Neural progenitor cell (in vitro differentiated cells): ENCODE results near the gene STMN3. TPM values are rescaled to one million over a fixed set of nuclear protein-coding genes. Genes with fewer than 3 reads are reported as not detected.
"Not testable (repeated sequence)": the region's sequence is repeated elsewhere in the genome, so short reads cannot be mapped to it uniquely, and the experiment has no call there.

ENCODE experiments used
- DNase-seq: peaks from one replicate; pipeline ENCODE4 v3.0.0-alpha.2; 2016; ENCODE audit warnings: low spot score
- H2AFZ ChIP-seq: fragments of 200-600 bp; sonication (generic); replicated peaks from 2 replicates; pipeline ENCODE4 v1.6.1; 2016; ENCODE audit warnings: antibody characterized with exemption
- H3F3A ChIP-seq: fragments of 200-600 bp; sonication (generic); 2 replicates; pipeline ENCODE4 v1.6.1; 2016; ENCODE audit warnings: antibody characterized with exemption, low read depth
- H3K27ac ChIP-seq: fragments of 200-600 bp; sonication (generic); 2 replicates; pipeline ENCODE4 v1.5.1; 2016; ENCODE audit warnings: mild to moderate bottlenecking
- H3K27me3 ChIP-seq: fragments of 200-600 bp; sonication (generic); 2 replicates; pipeline ENCODE4 v1.6.1; 2016; ENCODE audit warnings: mild to moderate bottlenecking, moderate library complexity
- H3K36me3 ChIP-seq: fragments of 200-600 bp; sonication (generic); 2 replicates; pipeline ENCODE4 v1.5.1; 2016
- H3K4me1 ChIP-seq: fragments of 200-600 bp; sonication (generic); 2 replicates; pipeline ENCODE4 v1.6.1; 2016; ENCODE audit warnings: mixed run types
- H3K4me2 ChIP-seq: fragments of 200-600 bp; sonication (generic); 2 replicates; pipeline ENCODE4 v1.6.1; 2016
- H3K4me3 ChIP-seq: fragments of 200-600 bp; sonication (generic); 2 replicates; pipeline ENCODE4 v1.5.1; 2016
- H3K79me2 ChIP-seq: fragments of 200-600 bp; sonication (generic); 2 replicates; pipeline ENCODE4 v1.6.1; 2016; ENCODE audit warnings: low read depth
- H3K9ac ChIP-seq: fragments of 200-600 bp; sonication (generic); 2 replicates; pipeline ENCODE4 v1.6.1; 2016
- H3K9me3 ChIP-seq: fragments of 200-600 bp; sonication (generic); 2 replicates; pipeline ENCODE4 v1.5.1; 2016; ENCODE audit warnings: low read depth
- H4K20me1 ChIP-seq: fragments of 200-600 bp; sonication (generic); 2 replicates; pipeline ENCODE4 v1.6.1; 2016; ENCODE audit warnings: low read depth
- H3K27ac Mint-ChIP-seq: 3 replicates; pipeline ENCODE4 v1.8.0; 2021; ENCODE audit warnings: mixed read lengths
- H3K27me3 Mint-ChIP-seq: 2 replicates; pipeline ENCODE4 v1.8.0; 2022; ENCODE audit warnings: low read depth, mild to moderate bottlenecking, inconsistent platforms, moderate library complexity, mixed read lengths; ENCODE audit not compliant: insufficient read depth
- H3K36me3 Mint-ChIP-seq: 3 replicates; pipeline ENCODE4 v1.8.0; 2021; ENCODE audit warnings: mixed read lengths
- H3K4me1 Mint-ChIP-seq: 3 replicates; pipeline ENCODE4 v1.8.0; 2021; ENCODE audit warnings: mixed read lengths
- H3K4me3 Mint-ChIP-seq: 3 replicates; pipeline ENCODE4 v1.8.0; 2021; ENCODE audit warnings: mild to moderate bottlenecking, moderate library complexity, mixed read lengths
- H3K9me3 Mint-ChIP-seq: 3 replicates; pipeline ENCODE4 v1.8.0; 2020; ENCODE audit warnings: mixed read lengths
- EZH2 ChIP-seq: fragments of 200-600 bp; sonication (generic); IDR thresholded peaks from 2 replicates; pipeline ENCODE4 v1.6.1; 2017; ENCODE audit warnings: antibody characterized with exemption, mild to moderate bottlenecking, moderate library complexity
- EZH2phosphoT487 ChIP-seq: fragments of 200-600 bp; sonication (generic); IDR thresholded peaks from 2 replicates; pipeline ENCODE4 v1.6.1; 2017; ENCODE audit warnings: antibody characterized with exemption
- total RNA-seq: library from RNA; depleted of rRNA; stranded (reverse); fragments of >200 nt; gene quantifications from 2 replicates; pipeline ENCODE4 v1.2.3, GENCODE V29; 2015; ENCODE audit warnings: low replicate concordance
- TF ChIP-seq, protein P1 (sequence below): fragments of 200-600 bp; sonication (generic); IDR thresholded peaks from 2 replicates; pipeline ENCODE4 v1.5.1; 2017; ENCODE audit warnings: antibody characterized with exemption, mild to moderate bottlenecking

The STMN3 gene
- total RNA-seq, 1 donor from 2014 or later = 3.3 TPM

DNA sequence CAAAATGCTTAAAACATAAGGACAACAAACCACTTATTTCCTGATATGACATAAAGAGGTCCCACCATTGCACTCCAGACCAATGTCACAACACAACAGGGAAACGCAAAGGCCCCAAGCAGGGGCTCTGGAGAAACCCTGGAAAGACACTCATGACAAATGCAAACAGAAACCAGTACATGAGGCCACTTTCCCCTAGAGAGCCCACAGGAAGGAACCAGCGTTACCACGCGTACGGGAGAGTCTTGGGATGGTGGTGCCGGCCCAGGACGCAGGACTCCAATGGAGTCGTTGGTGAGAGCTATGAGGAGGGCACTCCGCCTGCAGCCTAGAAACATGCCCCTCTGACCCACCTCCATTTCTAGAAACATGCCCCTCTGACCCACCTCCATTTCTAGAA lies 46.5 kb downstream of the STMN3 start:
- no peak for TF ChIP-seq EZH2
- TF ChIP-seq, protein P1, sequence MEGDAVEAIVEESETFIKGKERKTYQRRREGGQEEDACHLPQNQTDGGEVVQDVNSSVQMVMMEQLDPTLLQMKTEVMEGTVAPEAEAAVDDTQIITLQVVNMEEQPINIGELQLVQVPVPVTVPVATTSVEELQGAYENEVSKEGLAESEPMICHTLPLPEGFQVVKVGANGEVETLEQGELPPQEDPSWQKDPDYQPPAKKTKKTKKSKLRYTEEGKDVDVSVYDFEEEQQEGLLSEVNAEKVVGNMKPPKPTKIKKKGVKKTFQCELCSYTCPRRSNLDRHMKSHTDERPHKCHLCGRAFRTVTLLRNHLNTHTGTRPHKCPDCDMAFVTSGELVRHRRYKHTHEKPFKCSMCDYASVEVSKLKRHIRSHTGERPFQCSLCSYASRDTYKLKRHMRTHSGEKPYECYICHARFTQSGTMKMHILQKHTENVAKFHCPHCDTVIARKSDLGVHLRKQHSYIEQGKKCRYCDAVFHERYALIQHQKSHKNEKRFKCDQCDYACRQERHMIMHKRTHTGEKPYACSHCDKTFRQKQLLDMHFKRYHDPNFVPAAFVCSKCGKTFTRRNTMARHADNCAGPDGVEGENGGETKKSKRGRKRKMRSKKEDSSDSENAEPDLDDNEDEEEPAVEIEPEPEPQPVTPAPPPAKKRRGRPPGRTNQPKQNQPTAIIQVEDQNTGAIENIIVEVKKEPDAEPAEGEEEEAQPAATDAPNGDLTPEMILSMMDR = no peak
- no peak for TF ChIP-seq EZH2phosphoT487
- no peak overlapping the region for H3K27ac ChIP-seq
- Mint-ChIP-seq H3K27ac (no peak overlapping the region), H3K27me3 (peaks cover 2% of the 10 kb centered on the region), H3K36me3 (peaks cover 16% of the 10 kb centered on the region), H3K4me1 (no peaks in the 10 kb centered on the region), H3K4me3 (no peak overlapping the region), H3K9me3 (no peaks in the 10 kb centered on the region)
- H3K27me3 ChIP-seq = no peaks in the 10 kb centered on the region
- no peak overlapping the region for H3K9ac ChIP-seq
- H2AFZ ChIP-seq = no peak overlapping the region
- H3F3A ChIP-seq = no peaks in the 10 kb centered on the region
- H3K4me1 ChIP-seq = no peaks in the 10 kb centered on the region
- H3K9me3 ChIP-seq = no peaks in the 10 kb centered on the region
- no peaks in the 10 kb centered on the region for H4K20me1 ChIP-seq
- no peak for DNase-seq
- no peak overlapping the region for H3K4me2 ChIP-seq
- no peaks in the 10 kb centered on the region for H3K36me3 ChIP-seq
- H3K79me2 ChIP-seq = no peaks in the 10 kb centered on the region
- H3K4me3 ChIP-seq = no peak overlapping the region

DNA sequence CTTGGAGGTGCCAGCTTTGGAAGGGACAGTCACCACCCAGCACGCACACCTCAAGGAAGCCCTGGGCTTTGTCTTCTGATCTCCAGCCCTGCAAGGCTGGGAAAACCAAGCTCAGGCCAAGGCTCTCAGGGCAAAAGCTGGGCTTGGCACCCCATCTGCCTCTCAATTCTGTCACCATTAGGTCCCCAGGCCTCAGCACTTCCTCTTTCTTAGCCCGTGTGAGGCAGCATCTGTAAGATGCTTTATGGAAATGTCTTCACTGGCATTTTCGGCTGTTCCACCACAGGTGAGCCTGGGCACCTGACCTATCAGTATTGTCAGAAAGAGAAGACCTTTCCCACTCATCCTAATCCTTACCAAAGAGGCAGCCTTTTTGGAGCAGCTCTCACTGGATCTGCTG lies 50.9 kb downstream of the STMN3 start:
- H3K9me3 ChIP-seq = no peaks in the 10 kb centered on the region
- no peaks in the 10 kb centered on the region for H3K27me3 ChIP-seq
- H3K4me3 Mint-ChIP-seq = no peak overlapping the region
- no peaks in the 10 kb centered on the region for H3K4me1 ChIP-seq
- no peak overlapping the region for H3K27ac ChIP-seq
- no peaks in the 10 kb centered on the region for H3K36me3 ChIP-seq
- TF ChIP-seq, protein P1 = no peak
- no peak for TF ChIP-seq EZH2phosphoT487
- TF ChIP-seq EZH2 = no peak
- H3K27me3 Mint-ChIP-seq = peaks cover 5% of the 10 kb centered on the region
- no peak for DNase-seq
- no peaks in the 10 kb centered on the region for H3K9me3 Mint-ChIP-seq
- no peak overlapping the region for H3K4me2 ChIP-seq
- no peak overlapping the region for H3K9ac ChIP-seq
- H4K20me1 ChIP-seq = no peaks in the 10 kb centered on the region
- no peak overlapping the region for H3K4me3 ChIP-seq
- H3K27ac Mint-ChIP-seq = no peak overlapping the region
- H3K36me3 Mint-ChIP-seq = peaks cover 25% of the 10 kb centered on the region
- H3K79me2 ChIP-seq = no peaks in the 10 kb centered on the region
- no peaks in the 10 kb centered on the region for H3K4me1 Mint-ChIP-seq
- no peak overlapping the region for H2AFZ ChIP-seq
- H3F3A ChIP-seq = no peaks in the 10 kb centered on the region

DNA sequence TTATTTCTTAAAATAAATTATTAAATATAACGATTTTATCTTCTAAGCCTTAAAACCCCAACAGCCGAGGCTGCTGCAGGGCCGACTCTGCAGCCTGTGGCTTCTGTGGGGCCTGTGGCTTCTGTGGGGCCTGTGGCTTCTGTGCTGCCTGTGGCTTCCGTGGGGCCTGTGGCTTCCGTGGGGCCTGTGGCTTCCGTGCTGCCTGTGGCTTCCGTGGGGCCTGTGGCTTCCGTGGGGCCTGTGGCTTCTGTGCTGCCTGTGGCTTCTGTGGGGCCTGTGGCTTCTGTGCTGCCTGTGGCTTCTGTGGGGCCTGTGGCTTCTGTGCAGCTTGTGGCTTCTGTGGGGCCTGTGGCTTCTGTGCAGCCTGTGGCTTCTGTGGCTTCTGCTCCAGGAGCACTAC lies 51.5 kb downstream of the STMN3 start:
- H3K36me3 ChIP-seq, H3K9me3 ChIP-seq, H3K79me2 ChIP-seq, H3K4me1 Mint-ChIP-seq, H3K27ac ChIP-seq, H3K4me3 Mint-ChIP-seq, H3K4me1 ChIP-seq, H3K9me3 Mint-ChIP-seq, H3F3A ChIP-seq, H3K27me3 Mint-ChIP-seq, H3K4me2 ChIP-seq, H3K9ac ChIP-seq, H3K4me3 ChIP-seq, H2AFZ ChIP-seq, DNase-seq, H3K27ac Mint-ChIP-seq, H3K27me3 ChIP-seq, H4K20me1 ChIP-seq: not testable (repeated sequence)
- H3K36me3 Mint-ChIP-seq = peaks cover 25% of the 10 kb centered on the region

DNA sequence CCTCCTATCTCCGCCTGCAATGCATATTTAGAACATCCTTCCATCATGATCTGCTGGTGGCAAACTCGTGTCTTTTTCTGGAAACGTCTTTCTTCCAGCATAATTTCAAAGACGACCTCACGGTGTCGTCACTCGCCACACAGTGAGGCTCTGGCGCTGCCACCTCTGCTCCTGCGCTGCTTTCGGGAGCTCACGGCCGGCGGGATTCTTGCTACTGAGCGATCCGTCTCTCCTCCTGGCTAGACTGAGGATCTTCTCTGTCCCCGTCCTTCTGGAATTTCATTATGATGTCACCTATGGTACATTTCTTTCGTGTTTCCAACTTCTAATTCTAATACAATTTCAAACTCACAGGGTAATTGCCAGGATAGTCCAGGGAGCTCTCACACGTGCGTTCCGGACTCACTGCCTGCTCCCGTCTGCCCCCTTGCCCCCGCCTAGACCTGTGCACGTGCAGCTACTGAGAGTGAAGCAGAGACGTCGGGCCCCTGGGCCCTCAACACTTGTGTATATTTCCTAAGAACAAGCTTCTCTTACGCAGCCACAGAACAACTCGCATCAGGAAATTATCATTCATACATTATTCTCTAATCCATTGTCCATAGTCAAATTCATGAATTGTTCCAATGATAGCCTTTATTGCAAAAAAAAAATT lies 53.7 kb downstream of the STMN3 start:
- no peaks in the 10 kb centered on the region for H3K9me3 Mint-ChIP-seq
- H2AFZ ChIP-seq = no peak overlapping the region

More for the DNA sequence above, 53.7 kb downstream of the STMN3 start:
- no peak overlapping the region for H3K9ac ChIP-seq
- H3K9me3 ChIP-seq = no peaks in the 10 kb centered on the region
- H3K27ac Mint-ChIP-seq = no peak overlapping the region
- H3K27me3 ChIP-seq = no peaks in the 10 kb centered on the region
- no peaks in the 10 kb centered on the region for H3K4me1 Mint-ChIP-seq
- H3K27ac ChIP-seq = no peak overlapping the region
- no peak for DNase-seq
- H3K4me1 ChIP-seq = no peaks in the 10 kb centered on the region
- no peaks in the 10 kb centered on the region for H3K36me3 ChIP-seq
- no peaks in the 10 kb centered on the region for H4K20me1 ChIP-seq
- H3K79me2 ChIP-seq = no peaks in the 10 kb centered on the region
- peaks cover 3% of the 10 kb centered on the region for H3K27me3 Mint-ChIP-seq
- H3K4me3 ChIP-seq = no peak overlapping the region
- no peak overlapping the region for H3K4me2 ChIP-seq
- TF ChIP-seq EZH2phosphoT487 (no peak), EZH2 (no peak)
- TF ChIP-seq, protein P1 = no peak
- peaks cover 26% of the 10 kb centered on the region for H3K36me3 Mint-ChIP-seq
- H3F3A ChIP-seq = no peaks in the 10 kb centered on the region
- no peak overlapping the region for H3K4me3 Mint-ChIP-seq
